ENCODE measurements around the gene WBP2NL.
"Not testable (repeated sequence)": the region's sequence is repeated elsewhere in the genome, so short reads cannot be mapped to it uniquely, and the experiment has no call there.

The WBP2NL gene, protein sequence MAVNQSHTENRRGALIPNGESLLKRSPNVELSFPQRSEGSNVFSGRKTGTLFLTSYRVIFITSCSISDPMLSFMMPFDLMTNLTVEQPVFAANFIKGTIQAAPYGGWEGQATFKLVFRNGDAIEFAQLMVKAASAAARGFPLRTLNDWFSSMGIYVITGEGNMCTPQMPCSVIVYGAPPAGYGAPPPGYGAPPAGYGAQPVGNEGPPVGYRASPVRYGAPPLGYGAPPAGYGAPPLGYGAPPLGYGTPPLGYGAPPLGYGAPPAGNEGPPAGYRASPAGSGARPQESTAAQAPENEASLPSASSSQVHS

DNA sequence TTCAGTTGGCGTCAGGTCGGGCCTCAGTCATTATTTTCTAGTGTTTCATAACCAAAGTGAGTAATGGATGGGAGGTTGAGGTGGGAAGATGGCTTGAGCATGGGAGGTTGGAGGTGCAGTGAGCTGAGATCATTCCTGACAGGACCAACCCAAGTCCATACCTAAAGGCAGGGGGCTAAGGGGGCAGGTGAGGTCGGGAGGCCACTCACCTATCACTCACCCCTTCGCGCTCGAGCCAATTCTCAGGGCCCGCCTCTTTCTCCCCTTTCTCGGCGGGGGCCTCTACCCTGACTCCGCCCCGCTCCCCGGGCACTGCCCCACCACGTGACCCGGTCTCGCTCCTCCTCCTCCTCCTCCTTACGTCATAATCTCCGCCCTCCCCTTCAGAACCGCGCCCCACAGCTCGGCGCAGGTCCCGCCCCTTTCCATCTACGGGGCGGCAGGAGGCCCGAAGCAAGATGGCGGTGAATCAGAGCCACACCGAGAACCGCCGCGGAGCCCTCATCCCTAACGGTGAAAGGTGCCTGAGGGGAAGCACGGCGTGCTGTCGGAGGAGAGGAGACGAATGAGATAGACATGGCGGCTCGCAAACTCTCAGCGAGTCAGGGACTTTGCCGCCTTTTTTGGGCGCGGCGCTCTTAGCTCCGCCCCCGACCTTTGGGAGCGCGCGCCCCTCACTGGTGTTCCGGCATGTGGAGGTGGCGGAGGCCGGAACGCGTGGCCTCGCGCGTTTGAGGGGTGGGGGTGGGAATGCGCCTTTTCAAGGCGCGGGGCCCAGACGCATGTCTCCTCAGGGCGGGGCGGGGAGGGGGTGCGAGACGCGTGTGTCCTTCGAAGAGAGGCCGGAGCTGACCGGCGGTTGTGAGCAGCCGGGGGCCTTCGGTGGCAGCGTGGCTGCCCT, at the start of gene WBP2NL:
WBP2NL (plus strand) TSS at position 428 of the 901 bp plus-strand sequence; CDS start at position 459, 31 bp downstream.
- DNase-seq (ENCODE audit: low read depth in 1 of 2, low spot score in 1 of 2) = peak; percentile 76 to 77

DNA sequence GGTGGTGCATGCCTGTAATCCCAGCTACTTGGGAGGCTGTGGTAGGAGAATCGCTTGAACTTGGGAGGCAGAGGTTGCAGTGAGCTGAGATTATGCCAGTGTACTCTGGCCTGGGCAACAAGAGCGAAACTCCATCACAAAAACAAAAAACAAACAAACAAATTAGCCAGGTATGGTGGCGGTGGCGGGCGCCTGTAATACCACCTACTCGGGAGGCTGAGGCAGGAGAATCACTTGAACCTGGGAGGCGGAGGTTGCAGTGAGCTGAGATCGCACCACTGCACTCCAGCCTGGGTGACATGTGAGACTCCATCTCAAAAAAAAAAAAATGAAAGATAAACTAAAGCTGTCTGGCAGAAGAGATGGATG, 49.7 kb upstream of the WBP2NL start:
- not testable (repeated sequence) for DNase-seq (ENCODE audit: low read depth in 1 of 2, low spot score in 1 of 2)

DNA sequence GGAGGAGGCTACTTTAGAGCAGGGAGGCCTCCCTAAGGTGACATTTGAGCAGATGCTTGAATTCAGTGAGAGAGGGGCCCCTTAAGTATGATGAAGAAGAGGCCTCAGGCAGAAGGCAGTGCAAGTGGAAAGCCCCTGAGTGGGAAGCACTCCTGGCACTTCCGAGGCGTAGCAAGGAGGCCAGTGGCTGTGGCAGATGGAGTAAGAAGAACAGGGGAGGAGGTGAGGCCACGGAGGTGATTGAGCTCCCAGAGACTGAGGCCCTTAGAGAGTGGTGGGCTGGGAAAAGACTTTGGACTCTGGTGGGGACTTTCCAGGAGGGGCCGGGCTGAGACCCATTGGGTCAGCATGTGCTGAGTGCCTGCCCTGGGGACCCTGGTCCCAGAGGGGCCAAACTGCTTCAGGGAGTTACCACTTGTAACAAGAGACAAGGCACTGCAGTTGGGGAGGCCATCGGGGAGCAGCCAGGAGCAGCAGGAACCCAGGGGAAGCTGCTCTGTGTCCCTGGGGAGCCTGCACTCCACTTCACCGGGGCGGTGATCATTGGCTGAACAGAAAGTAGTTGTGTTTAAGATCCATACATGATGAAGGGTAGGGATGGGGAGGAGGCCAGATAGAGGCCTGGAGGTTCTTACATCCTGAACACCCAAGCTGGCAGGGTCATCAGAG, 49.2 kb upstream of the WBP2NL start:
- DNase-seq (ENCODE audit: low read depth in 1 of 2, low spot score in 1 of 2) = no peak

DNA sequence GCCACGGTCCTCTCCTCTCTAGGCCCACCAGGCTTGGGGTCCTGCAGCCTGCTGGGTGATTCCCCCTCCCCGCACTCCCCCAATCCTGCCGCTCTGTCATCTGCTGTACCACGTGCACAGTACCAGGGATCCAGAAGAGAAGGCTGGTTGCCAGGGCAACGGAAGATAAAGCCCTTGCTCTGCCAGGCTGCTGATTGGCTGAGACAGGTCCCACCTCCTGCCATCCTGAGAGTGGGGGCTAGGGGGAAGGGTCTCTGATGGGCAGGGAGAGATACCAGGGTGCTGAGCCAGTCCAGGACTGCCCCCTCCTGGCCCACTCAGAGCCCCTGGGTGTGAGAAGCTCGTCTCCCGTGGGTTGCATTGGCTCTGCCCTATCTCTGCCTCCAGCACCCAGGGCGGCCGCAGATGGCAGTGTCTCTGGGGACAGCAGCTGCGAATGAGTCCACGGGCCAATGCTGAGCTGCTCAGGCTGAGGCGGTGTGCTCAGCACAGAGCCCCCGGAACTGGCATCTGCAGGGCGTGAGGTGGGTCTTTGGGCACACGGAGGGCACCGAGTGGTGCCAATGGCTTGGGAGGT, 46.6 kb upstream of the WBP2NL start, which contains the start of gene SMIM45:
SMIM45 (plus strand) TSS at position 253 of the 577 bp plus-strand sequence.
- DNase-seq (ENCODE audit: low read depth in 1 of 2, low spot score in 1 of 2) = no peak

DNA sequence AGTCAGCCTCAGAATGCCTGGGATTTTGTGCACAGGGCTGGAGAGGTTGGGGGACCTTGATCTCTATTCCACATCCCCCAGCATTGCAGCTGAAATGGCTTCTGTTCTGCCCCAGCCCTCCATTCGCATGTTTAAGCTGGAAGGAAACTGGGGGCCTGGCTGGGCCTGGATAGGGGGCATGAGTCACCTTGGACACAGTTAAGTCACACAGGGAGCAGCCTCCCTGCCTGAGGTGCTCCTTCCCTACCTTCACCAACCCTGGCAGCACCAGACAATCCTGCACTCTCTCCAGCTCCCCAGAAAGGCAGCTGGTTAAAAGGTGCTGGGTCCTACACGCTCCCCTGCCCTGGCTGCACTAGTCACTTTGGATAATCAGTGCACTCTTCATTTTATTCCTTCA, 45.9 kb upstream of the WBP2NL start:
- DNase-seq (ENCODE audit: low read depth in 1 of 2, low spot score in 1 of 2) = no peak

GRCh38 chr22:41957941-41958556, 40.5 kb upstream of the WBP2NL start:
- no peak for DNase-seq (ENCODE audit: low read depth in 1 of 2, low spot score in 1 of 2)

GRCh38 chr22:41963453-41964111, 35.0 kb upstream of the WBP2NL start:
- DNase-seq (ENCODE audit: low read depth in 1 of 2, low spot score in 1 of 2) = no peak

DNA sequence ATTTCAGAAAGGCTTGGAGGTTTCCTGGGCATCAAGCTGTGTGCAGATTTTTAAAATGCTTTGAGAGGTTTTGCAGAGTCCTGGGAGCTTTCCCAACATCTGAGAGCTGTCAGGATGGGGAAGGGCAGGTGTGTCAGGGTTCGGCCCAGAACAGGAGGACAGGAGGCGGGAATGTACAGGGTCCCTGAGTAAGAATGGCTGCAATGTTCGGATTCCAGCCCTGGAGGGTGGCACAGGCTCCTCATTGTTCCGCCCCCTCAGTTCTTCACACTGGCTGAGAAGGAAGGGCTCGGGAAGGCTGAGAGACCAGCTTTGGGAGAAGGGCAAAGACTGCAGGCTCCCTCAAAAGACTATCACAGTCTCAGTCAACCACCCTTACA, 34.5 kb upstream of the WBP2NL start:
- DNase-seq (ENCODE audit: low read depth in 1 of 2, low spot score in 1 of 2) = no peak

DNA sequence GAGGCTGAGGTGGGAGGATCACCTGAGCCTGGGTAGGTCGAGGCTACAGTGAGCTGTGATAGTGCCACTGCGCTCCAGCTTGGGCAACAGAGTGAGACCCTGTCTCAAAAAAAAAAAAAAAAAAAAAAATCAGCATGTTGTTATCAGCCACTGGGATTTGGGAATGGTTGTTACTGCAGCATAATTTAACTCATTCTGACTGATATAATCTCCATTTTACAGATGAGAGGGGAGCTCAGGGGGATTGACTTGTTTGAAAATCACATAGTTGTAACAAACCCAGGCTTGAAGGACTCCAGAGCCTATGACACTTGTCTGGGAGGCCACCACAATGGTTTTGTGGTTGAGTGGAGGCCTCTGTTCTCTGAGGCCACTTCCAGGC, 32.4 kb upstream of the WBP2NL start:
- DNase-seq (ENCODE audit: low read depth in 1 of 2, low spot score in 1 of 2) = no peak

DNA sequence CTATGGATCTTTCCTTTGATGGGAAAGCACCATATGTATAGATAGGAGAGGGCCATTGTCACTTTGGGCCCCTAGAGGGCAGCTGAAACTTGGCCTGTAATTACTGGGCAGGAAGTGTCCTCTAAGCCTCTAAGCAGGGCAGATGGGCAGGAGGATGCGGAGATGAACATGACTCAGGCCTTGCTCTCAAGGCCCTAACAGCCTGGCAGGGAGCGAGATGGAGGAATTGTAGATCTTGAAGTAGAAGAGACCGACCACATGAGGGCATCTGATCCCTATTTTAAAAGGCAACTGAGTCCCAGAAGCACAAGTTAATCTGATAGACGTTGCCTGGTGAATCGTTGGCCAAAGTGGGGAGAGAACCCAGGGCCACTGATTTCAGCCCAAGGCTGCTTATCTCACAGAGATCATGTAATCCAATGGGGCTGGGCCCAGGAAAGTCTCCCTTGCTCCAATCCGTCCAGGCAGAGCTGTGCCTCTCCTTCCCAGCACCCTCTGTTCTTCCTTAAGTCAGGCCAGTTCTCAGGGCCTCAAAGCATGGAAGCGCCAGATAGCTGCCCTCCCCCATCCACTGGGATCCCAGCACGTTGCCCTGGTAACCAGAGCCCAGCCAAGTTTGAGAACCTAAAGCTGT, 31.9 kb upstream of the WBP2NL start:
- no peak for DNase-seq (ENCODE audit: low read depth in 1 of 2, low spot score in 1 of 2)

GRCh38 chr22:41968601-41969000, 30.0 kb upstream of the WBP2NL start:
- DNase-seq (ENCODE audit: low read depth in 1 of 2, low spot score in 1 of 2) = no peak

- DNase-seq (ENCODE audit: low read depth in 1 of 2, low spot score in 1 of 2) = no peak
Observed at GRCh38 chr22:41969110-41969646, 29.4 kb upstream of the WBP2NL start, which contains the start of gene SEPTIN3. Gene SEPTIN3, plus strand, starts transcription at chr22:41969443. Its CDS starts 2,050 bp downstream, at chr22:41971493.

GRCh38 chr22:41970601-41971000, 28.0 kb upstream of the WBP2NL start:
- DNase-seq (ENCODE audit: low read depth in 1 of 2, low spot score in 1 of 2) = no peak

- no peak for DNase-seq (ENCODE audit: low read depth in 1 of 2, low spot score in 1 of 2)
Observed at GRCh38 chr22:41971431-41971830, 27.2 kb upstream of the WBP2NL start.

GRCh38 chr22:41974691-41975290, 23.8 kb upstream of the WBP2NL start:
- no peak for DNase-seq (ENCODE audit: low read depth in 1 of 2, low spot score in 1 of 2)

- no peak for DNase-seq (ENCODE audit: low read depth in 1 of 2, low spot score in 1 of 2)
Observed at GRCh38 chr22:41975299-41976069, 23.1 kb upstream of the WBP2NL start.

DNA sequence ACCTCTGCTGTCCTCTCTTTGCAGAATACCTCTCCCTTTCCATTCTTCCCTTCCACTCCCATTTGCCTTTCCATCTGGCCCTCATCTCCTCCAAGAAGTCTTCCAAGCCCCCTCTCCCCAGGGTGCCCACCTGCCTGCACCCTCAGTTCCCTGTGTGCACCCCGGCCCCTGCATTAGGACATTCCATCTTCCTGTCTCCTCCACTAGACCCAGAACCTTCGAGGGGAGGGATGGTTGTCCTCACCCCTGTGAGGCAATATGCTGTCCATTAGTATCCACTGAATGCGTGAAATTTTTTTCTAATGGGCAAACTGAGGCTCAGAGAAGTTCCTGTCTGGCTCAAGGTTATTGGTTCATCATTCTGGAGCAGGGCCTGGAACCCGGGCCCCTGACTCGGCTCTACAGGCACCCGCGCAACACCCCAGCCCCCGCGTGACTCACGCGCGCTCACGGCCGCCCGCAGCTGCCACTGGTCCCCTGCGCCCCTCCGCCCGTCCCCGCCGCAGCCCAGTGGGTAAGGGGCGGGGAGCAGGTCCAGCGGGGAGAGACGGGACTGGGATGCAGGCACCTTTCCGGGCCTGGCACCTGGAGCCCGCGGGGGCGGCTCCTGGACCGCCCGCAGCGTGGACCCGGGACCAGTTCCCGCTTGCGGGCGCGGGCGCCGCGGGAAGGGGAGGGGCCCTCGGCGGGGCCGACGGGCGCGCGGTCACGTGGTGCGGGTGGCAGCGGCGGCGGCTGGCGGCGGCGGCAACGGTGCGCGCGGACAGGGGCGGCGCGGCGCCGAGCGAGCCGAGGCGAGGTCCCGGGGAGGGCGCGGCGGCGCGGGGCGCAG, 22.3 kb upstream of the WBP2NL start:
- DNase-seq (ENCODE audit: low read depth in 1 of 2, low spot score in 1 of 2) = peak in 1 of 2 donors; percentile 32

Data from stimulated activated CD4-positive, alpha-beta T cell treated with anti-CD3 and anti-CD28 coated beads, Interleukin-15, amount 100 ng/mL, for 1 hour (primary cell).